ENCODE data around the gene POU5F1.

DNA sequence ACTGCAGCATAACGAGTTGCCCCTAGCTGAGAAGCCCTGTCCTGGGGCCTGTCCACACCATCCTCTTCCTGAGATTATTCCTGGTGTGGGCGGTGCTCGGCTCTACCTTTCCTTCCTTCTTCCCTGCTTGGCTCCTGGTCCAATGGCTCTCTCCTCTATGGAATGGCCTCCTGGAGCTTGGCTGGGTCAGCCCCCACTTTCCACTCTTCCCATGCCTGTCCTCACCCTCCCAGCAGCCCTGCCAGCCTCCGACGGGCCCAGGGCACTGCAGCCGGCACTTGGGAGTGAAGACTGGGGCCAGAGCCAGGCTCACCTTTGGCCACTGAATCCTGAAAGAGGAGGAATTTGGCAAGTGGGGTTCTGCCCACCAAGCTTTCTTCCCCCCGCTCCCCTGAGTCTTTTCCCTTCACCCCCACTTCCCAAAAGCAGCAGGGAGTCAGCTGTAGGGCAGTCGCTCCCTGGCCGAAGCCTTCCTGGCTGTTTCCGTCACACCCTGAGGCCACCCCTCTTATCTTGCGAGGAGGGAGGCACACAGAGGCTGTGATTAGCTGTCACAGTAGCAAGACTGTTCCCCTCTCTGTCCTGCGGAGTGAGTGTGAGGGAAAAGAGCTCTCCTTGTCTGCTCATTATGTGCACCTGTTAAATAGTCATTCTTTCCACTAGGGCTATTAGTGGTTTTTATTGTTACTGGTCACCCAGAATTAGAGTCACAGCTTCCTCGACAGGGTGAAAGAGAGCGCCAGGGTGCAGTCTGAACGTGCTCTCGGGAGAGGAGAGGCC is 43.9 kb downstream of the POU5F1 start:
- TF ChIP-seq, protein P1, sequence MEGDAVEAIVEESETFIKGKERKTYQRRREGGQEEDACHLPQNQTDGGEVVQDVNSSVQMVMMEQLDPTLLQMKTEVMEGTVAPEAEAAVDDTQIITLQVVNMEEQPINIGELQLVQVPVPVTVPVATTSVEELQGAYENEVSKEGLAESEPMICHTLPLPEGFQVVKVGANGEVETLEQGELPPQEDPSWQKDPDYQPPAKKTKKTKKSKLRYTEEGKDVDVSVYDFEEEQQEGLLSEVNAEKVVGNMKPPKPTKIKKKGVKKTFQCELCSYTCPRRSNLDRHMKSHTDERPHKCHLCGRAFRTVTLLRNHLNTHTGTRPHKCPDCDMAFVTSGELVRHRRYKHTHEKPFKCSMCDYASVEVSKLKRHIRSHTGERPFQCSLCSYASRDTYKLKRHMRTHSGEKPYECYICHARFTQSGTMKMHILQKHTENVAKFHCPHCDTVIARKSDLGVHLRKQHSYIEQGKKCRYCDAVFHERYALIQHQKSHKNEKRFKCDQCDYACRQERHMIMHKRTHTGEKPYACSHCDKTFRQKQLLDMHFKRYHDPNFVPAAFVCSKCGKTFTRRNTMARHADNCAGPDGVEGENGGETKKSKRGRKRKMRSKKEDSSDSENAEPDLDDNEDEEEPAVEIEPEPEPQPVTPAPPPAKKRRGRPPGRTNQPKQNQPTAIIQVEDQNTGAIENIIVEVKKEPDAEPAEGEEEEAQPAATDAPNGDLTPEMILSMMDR (IDR thresholded peaks at IDR 0.05; ENCODE audit: low read depth, low read length), result no peak
- no peak for TF ChIP-seq POLR2A (IDR thresholded peaks at IDR 0.05; ENCODE audit: extremely low read depth, insufficient read length)

Data from NB4 (cell line).